ENCODE results near the gene GAPT.
"Not testable (repeated sequence)": the region's sequence is repeated elsewhere in the genome, so short reads cannot be mapped to it uniquely, and the experiment has no call there.

The GAPT gene

DNA sequence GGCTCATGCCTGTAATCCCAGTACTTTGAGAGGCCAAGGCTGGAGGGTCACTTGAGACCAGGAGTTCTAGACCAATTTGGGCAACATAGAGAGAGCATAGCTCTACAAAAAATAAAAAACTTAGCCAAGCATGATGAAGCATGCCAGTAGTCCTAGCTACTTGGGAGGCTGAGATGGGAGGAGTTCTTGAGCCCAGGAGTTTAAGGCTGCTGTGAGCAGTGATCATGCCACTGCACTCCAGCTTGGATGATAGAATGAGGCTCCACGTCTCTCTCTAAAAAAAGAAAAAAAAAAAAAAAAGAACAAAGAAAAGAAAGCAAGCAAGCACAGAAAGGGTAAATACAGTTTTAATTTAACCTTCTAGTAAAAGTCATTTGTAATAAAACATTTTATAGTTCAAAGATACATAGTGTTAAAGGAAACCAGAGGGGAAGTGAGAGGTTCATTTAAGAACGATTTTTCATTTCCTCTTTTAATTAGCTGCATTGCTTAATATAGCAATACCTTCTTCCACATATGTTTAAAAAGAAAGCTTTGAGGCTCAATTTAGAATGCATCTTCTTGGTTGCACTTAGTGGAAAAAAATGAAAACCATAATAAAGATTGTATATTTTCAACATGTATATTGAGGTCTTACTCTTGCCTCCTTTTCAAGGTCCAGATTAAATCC is 14.9 kb downstream of the GAPT start:
- peak; percentile 27 for DNase-seq

DNA sequence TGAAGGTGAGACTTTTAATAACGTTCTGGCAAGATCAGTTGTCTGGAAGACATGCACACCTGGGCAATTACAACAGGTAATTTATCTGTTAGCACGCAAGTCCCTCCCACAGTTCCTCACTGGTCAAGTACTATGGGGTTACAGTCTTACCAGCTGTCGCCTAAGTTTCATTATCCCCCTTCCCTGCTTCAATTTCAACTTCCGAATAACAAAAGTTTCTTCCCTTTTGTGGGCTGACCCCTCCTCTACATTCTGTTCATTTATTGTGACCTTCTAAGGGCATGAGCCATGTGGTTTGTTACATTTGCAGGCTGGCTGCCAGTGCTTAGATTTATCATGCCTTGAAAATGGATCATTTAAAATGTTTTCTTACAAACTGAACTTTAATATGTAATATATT is 16.5 kb downstream of the GAPT start:
- DNase-seq = no peak

GRCh38 chr5:58517198-58517597 is 26.0 kb downstream of the GAPT start:
- no peak for DNase-seq

DNA sequence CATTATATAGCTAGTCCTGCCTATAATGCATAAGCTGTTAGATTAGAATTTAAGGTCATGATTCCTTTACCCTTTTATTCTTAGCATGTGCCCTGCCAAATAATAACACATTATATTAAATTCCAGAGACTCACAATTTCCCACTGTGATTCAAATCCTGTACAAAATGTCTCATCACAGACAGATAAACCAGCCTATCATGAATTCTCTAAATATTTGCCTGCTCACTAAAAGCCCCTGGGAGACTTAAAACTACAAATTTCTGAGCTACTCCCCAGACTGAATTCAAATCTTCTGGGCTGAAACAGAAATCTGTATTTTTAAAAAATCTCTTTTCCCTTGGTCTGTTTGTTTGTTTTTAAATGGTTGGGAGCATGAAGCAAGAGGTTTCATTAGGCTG is 32.7 kb downstream of the GAPT start:
- DNase-seq = no peak

GRCh38 chr5:58524571-58524970 is 33.3 kb downstream of the GAPT start:
- DNase-seq = no peak

DNA sequence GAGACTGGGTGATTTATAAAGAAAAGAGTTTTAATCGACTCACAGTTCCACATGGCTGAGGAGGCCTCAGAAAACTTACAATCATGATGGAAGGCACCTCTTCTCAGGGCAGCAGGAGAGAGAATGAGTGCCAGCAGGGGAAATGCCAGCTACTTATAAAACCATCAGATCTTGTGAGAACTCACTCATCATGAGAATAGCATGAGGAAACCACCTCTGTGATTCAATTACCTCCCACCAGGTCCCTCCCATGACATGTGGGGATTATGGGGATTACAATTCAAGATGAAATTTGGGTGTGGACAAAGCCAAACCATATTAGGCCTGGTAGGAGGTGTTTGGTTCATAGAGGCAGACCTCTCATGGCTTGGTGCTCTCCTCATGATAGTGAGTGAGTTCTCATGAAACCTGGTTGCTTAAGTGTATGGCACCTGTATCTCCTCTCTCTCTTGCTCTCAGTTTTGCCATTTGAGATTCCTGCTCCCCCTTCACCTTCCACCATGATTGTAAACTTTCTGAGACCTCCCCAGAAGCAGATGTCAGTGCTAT is 39.8 kb downstream of the GAPT start:
- DNase-seq = no peak

GRCh38 chr5:58541935-58542334 is 50.7 kb downstream of the GAPT start:
- not testable (repeated sequence) for DNase-seq

GRCh38 chr5:58542709-58543108 is 51.5 kb downstream of the GAPT start:
- DNase-seq = no peak

- DNase-seq = peak; percentile 36
These were observed 52.5 kb downstream of the GAPT start for GRCh38 chr5:58543723-58544122.

DNA sequence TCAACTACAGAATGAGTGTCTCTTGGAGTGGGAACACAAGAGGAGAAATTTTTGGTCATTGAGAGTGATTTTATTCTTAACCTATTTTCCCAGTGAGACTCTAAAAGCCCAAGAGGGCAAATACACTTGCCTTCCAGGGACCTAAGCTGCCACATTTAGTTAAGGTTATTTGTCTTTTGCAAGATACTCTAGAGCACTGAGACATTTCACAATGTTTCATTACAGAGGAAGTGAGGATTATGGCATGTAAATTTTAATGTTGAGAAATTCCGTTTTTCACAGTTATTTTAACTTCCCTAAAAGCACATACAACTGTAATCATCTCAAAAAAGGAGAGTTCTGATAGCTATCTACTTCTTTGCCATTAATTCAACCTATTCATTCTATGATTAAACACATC is 53.0 kb downstream of the GAPT start:
- DNase-seq = peak; percentile 85

GRCh38 chr5:58544926-58545325 is 53.7 kb downstream of the GAPT start:
- DNase-seq = no peak

GRCh38 chr5:58545912-58546311 is 54.7 kb downstream of the GAPT start:
- peak; percentile 57 for DNase-seq
